IgD-negative memory B cell (primary cell): ENCODE results near the gene SARDH. TPM values are rescaled to one million over a fixed set of nuclear protein-coding genes. Genes with fewer than 3 reads are reported as not detected.

Source experiments
- H3K27ac Mint-ChIP-seq, 3 donors: one replicate each; pipeline ENCODE4 v1.8.0; 2020 to 2022; ENCODE audit warnings: mild to moderate bottlenecking in 3 of 3, mixed read lengths in 3 of 3, moderate library complexity in 1 of 3
- H3K27me3 Mint-ChIP-seq: one replicate; pipeline ENCODE4 v1.8.0; 2021; ENCODE audit warnings: mixed read lengths
- H3K36me3 Mint-ChIP-seq: one replicate; pipeline ENCODE4 v1.8.0; 2020; ENCODE audit warnings: mild to moderate bottlenecking, mixed read lengths
- H3K4me1 Mint-ChIP-seq, 3 donors: one replicate each; pipeline ENCODE4 v1.8.0; 2020 to 2022; ENCODE audit warnings: mixed read lengths in 3 of 3, mild to moderate bottlenecking in 1 of 3
- H3K4me3 Mint-ChIP-seq, 4 donors: one replicate each; pipeline ENCODE4 v1.8.0; 2020 to 2022; ENCODE audit warnings: mild to moderate bottlenecking in 4 of 4, mixed read lengths in 4 of 4, moderate library complexity in 3 of 4
- H3K9me3 Mint-ChIP-seq, 3 donors: one replicate each; pipeline ENCODE4 v1.8.0; 2020 to 2021; ENCODE audit warnings: mixed read lengths in 3 of 3, mild to moderate bottlenecking in 1 of 3
- polyA plus RNA-seq: library from polyadenylated mRNA; unstranded; fragments of 300-500 nt; fragmentation: Illumina TruSeq; gene quantifications from one replicate; pipeline ENCODE4 v1.2.3, GENCODE V29; 2021

The SARDH gene
- polyA plus RNA-seq, 1 donor from 2014 or later: 0.30 TPM

DNA sequence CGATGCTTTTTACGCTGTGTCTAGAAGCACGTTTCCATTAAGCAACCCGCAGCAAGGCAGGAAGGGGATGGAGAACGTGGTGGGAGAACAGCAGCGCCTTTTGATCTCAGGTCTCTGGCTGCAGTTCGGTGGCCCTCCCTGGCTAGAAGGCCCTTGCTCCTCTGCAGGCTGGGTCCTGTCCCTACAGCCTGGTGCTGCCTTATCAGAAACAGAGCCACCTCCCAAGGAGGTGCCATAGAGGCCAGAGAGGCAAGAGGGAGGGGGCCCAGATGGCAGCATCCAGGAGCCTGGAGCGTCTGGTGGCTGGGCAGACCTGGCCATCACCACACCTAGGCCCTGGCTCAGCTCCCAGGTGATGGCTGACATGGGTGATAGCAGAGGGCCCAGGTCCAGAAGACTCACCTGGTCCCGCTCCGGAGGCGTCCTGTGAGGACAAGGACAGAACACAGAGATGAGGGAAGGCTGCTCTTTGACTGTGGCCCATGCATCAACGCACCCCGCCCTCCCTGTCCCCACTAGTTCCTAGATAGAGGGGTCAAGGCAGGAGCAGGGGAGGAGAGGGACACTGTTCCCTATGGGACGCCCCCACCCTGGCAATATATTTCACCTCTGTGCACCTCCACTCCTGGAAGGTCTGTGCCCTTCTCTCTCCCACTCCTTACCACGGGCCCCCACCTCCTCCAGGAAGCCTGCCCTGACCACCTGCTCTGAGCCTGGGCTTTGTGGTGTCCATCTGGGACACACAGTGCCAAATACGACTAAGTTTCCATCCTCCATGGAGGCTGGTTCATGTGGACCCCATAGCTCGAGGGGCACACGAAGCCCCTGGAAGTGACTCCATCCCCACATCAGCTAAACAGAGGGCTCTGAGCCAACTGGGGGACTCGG is 41.6 kb upstream of the SARDH start:
- no peak overlapping the region for H3K27ac Mint-ChIP-seq
- H3K4me1 Mint-ChIP-seq: peaks cover 20 to 24% (median 22%) of the 10 kb centered on the region in 3 donors
- no peaks in the 10 kb centered on the region for H3K9me3 Mint-ChIP-seq
- no peak overlapping the region for H3K4me3 Mint-ChIP-seq
- H3K36me3 Mint-ChIP-seq: peaks cover 3% of the 10 kb centered on the region
- no peaks in the 10 kb centered on the region for H3K27me3 Mint-ChIP-seq

DNA sequence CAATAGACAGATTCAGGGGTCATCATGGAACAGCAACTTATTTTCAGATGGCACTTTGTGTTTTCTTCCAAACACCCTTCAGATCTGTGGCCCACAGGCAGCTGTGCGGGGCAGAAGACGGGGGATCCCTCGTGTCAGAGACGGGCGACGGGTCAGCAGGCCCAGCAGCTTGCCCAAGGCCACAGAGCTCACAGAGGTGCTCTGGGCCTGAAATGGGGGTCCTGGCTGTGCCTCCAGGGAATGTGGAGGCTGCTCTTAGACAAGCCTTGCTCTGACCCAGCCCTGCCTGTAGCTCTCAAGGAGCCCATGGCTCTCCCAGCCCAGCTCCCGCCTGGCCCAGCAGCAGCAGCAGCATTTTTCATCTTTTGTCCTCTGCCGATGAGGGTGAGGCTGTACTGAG is 40.9 kb upstream of the SARDH start:
- peaks cover 15 to 20% (median 17%) of the 10 kb centered on the region in 3 donors for H3K4me1 Mint-ChIP-seq
- H3K4me3 Mint-ChIP-seq: no peak overlapping the region
- no peak overlapping the region for H3K27ac Mint-ChIP-seq
- H3K27me3 Mint-ChIP-seq: no peaks in the 10 kb centered on the region
- H3K36me3 Mint-ChIP-seq: peaks cover 5% of the 10 kb centered on the region
- H3K9me3 Mint-ChIP-seq: no peaks in the 10 kb centered on the region

DNA sequence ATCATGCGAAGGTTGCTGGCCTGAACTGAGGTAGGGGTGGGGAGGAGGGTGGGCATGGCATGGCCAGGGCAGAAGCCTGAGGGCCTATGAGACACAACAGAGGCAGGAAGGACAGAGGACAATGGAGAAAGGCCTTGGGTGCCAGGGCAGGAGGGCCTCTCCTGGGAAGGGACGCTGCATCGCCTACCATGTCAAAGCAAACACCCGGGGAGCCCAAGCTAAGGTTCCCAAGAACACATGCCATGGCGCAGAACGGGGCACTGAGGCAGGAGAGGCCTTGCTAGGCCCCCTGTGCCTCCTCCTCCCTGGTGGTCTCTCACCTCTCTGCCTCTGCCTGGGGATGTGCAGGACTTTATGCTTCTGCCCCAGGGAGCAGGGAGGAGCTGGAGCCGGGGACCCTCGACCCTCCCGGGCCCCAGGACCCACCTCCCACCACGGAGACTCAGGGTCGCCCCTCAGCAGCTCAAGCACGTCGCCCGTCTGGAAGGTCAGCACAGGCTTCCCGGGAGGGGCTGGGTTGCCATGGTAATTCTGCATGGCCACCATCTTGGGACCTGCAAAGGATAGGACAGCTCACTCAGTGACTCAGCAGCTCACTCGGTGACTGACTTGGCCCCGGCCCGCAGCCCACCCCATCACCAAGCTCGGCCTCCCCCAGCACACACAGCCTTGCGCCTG is 40.3 kb upstream of the SARDH start:
- Mint-ChIP-seq H3K27ac (no peak overlapping the region), H3K9me3 (no peaks in the 10 kb centered on the region), H3K4me3 (no peak overlapping the region), H3K27me3 (no peaks in the 10 kb centered on the region), H3K4me1 (peaks cover 10 to 13% (median 12%) of the 10 kb centered on the region in 3 donors), H3K36me3 (peaks cover 5% of the 10 kb centered on the region)

DNA sequence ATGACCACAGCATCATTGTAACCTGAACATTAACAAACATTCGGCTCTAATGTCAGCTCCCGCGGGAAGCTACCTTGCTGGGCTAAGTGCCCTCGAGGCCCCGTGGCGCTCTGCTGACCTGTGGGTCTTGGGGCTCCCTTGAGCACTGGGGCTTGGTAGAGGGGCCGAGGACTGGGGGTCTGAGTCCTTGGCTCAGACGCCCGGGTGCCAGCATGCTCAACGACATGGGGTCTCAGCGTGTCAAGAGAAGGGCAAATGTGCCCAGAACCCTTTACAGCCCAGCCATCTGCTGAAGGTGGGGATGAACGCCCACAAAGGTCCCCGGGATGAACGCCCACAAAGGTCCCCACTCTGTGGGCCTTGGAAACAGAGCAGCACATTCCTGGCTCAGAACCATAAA is 39.7 kb upstream of the SARDH start:
- no peak overlapping the region for H3K4me3 Mint-ChIP-seq
- no peak overlapping the region for H3K27ac Mint-ChIP-seq
- H3K27me3 Mint-ChIP-seq: no peaks in the 10 kb centered on the region
- H3K36me3 Mint-ChIP-seq: peaks cover 5% of the 10 kb centered on the region
- H3K4me1 Mint-ChIP-seq: peaks cover 6 to 11% (median 8%) of the 10 kb centered on the region in 3 donors
- no peaks in the 10 kb centered on the region for H3K9me3 Mint-ChIP-seq

DNA sequence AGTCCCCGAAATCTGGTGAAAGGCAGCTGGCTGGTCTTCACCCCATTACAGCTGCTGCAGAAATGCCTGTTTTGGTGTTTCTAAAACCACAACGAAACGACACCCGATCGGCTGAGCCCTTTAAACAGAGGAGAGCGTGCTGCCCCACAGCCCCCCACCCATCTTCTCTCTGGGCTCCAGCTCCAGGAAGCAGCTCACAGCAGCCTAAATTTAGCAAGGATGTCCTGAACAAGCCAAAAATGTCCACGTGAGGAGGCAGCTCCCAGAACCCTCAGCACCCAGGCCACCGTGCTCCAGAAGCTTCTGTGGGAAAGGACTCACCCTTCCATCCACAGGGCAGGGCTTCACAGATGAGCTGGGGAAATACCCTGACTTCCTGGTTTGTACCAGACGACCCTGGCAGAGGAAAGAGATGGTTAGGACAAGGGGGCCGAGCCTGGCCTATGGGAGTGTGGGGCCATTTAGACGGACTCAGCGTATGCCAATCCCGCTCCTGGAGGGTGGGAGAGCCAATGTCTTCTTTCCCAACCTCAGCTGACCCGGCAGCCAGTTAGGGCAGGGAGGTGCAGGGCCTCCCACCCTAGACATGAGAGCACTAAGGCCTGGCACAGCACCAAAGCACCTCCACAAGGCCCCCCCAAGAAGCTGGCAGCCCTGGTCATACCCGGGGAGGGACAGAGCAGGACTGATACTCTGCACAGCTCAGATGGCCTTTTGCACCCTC is 39.1 kb upstream of the SARDH start:
- no peaks in the 10 kb centered on the region for H3K27me3 Mint-ChIP-seq
- no peaks in the 10 kb centered on the region for H3K9me3 Mint-ChIP-seq
- no peak overlapping the region for H3K4me3 Mint-ChIP-seq
- H3K27ac Mint-ChIP-seq: peak overlapping the region in 1 of 3 donors; percentile 25
- peaks cover 6% of the 10 kb centered on the region for H3K36me3 Mint-ChIP-seq
- peaks cover under 1 to 4% (median 2%) of the 10 kb centered on the region in 3 donors for H3K4me1 Mint-ChIP-seq

DNA sequence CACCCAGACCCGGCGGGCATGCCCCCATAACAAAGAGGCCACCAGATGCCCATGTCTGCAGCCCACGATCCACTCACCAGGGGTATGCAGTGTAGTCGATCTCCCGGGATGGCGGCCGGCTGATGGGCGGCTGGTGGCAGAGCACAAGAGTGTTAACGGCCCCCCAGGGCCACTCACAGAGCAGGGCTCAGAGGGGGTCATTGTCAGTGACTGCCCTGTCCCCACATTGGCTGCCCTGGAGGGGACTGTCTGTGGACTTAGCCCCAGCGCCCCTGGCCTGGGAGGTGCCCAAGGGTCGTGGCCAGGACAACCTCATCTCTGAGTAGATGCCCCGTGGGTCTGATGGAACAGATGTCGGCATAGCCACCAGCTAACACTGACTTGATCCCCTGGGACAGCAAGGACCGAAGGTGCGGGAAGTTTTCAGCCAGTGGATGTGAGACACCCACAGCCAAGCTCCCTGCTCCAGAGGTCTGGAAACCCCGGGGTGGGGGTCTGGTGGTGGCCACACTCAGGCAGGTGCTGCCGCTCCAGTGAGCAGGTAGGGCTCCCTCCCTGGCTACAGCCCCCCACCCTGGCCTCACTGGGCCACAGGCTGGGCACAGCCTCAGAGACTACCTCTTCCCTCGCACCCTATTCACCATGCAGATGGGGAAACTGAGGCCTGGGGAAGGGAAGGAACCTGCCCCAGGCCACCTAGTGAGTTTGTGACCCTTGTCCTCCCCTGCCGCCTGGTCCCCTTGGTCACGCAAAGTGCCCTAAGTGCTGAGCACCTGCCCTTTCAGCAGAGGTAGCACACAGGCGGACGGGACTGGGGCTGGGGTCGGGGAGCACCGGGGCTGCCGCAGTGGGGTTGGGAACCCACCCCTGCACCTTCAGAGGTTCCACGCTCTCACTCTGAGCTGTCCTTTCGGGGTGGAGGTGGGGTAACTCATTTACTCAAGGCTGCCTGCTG is 38.1 kb upstream of the SARDH start:
- H3K4me1 Mint-ChIP-seq: no peaks in the 10 kb centered on the region
- H3K36me3 Mint-ChIP-seq: peaks cover 3% of the 10 kb centered on the region
- no peaks in the 10 kb centered on the region for H3K27me3 Mint-ChIP-seq
- H3K9me3 Mint-ChIP-seq: no peaks in the 10 kb centered on the region
- H3K27ac Mint-ChIP-seq: peak overlapping the region in 1 of 3 donors; percentile 25
- no peak overlapping the region for H3K4me3 Mint-ChIP-seq

DNA sequence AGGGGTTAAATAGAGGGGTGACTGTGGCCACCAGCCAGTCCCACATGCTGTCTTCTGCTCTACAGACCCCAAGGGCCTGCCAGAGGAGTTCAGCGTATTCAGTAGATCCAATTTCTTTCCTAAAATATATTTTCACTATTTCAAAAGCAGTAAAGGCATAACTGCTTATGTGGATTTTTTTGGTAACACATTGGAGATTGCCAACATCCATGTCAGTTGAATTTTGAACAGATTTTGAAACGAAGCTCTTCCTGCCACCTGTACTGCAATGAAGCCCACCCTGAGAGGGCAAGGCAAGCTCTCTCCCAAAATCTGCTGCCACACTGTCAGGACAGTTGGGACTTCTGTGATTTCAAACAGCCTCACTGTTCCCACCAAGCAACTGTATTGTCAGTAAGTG is 37.1 kb upstream of the SARDH start:
- no peaks in the 10 kb centered on the region for H3K9me3 Mint-ChIP-seq
- peak overlapping the region in 1 of 3 donors; percentile 83 for H3K27ac Mint-ChIP-seq
- peak overlapping the region in 1 of 4 donors; percentile 53 for H3K4me3 Mint-ChIP-seq
- H3K4me1 Mint-ChIP-seq: no peaks in the 10 kb centered on the region
- peaks cover 7% of the 10 kb centered on the region for H3K36me3 Mint-ChIP-seq
- no peaks in the 10 kb centered on the region for H3K27me3 Mint-ChIP-seq

DNA sequence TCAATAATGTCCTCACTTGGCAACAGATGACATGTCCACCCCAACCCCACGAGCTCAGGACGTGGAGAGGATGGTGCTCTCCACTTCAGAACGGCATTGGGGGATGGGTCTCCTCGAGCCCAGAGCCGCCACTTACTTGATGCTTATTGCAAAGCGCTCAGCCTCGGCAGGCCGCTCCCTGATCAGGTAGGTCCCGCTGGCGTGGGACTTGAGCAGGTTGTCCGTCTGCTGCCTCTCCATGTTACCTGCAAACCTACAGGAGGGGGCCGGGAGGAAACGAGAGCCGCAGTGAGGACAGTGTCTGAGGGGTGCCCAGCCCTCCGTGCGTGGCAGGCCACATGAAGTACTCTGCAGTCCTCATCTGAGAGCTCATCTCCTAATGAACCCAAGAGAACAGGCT is 36.6 kb upstream of the SARDH start:
- H3K27me3 Mint-ChIP-seq: no peaks in the 10 kb centered on the region
- H3K4me1 Mint-ChIP-seq: no peaks in the 10 kb centered on the region
- peak overlapping the region in 1 of 3 donors; percentile 79 for H3K27ac Mint-ChIP-seq
- no peaks in the 10 kb centered on the region for H3K9me3 Mint-ChIP-seq
- no peak overlapping the region for H3K4me3 Mint-ChIP-seq
- H3K36me3 Mint-ChIP-seq: peaks cover 7% of the 10 kb centered on the region

DNA sequence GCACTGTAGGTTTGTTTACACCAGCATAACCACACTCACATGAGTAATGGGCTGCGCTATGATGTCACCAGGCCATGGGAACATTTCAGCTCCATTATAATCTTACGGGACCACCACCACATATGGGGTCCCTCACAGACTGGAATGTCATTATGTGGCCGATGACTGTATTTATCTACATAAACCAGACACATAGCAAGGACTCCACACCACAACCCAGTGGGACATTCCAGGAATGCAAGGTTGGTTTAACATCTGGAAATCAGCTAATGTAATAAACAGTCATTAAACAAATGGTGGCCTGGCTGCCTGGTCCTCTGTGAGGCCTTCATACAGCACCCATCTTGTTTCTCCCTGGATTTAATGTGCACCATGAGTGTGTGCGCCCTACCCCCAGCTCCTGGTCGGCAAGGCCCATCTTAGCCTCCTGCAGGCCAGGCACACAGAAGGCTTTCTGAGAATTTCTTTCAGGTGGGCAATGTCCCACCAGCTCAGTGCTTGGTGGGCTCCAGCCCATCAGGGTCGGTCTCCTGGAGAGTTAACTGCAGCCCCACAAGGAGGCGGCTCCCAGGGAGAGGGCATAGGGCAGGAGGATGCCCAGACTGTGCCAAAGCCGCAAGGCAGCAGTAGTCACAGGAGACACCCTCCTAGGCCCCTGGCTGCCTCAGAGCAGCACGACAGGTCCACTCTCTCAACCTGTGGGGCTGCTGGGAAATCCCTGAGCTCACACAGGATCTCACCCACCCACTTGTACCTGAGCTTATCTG is 35.9 kb upstream of the SARDH start:
- Mint-ChIP-seq H3K27ac (peak overlapping the region in 1 of 3 donors; percentile 79), H3K27me3 (no peaks in the 10 kb centered on the region), H3K9me3 (no peaks in the 10 kb centered on the region), H3K4me1 (no peaks in the 10 kb centered on the region), H3K36me3 (peaks cover 7% of the 10 kb centered on the region), H3K4me3 (no peak overlapping the region)

DNA sequence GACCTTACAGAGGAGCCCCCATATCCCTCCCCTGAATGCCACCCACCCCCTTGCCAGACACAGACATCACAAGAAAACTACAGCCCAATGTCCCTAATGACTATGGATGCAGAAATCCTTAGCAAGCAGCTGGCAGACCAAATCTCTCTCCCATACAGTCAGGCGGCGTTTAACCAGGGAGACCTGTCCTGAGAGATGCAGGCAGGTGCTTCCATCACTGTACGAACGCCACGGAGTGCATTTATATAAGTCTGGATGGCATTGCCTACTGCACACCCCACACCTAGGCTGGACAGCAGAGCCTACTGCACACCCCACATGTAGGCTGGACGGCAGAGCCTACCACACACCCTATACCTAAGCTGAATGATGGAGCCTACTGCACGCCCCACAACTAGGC is 34.4 kb upstream of the SARDH start:
- H3K4me3 Mint-ChIP-seq: no peak overlapping the region
- no peaks in the 10 kb centered on the region for H3K4me1 Mint-ChIP-seq
- H3K36me3 Mint-ChIP-seq: peaks cover 15% of the 10 kb centered on the region
- no peaks in the 10 kb centered on the region for H3K9me3 Mint-ChIP-seq
- H3K27me3 Mint-ChIP-seq: no peaks in the 10 kb centered on the region
- peak overlapping the region in 1 of 3 donors; percentile 35 for H3K27ac Mint-ChIP-seq

DNA sequence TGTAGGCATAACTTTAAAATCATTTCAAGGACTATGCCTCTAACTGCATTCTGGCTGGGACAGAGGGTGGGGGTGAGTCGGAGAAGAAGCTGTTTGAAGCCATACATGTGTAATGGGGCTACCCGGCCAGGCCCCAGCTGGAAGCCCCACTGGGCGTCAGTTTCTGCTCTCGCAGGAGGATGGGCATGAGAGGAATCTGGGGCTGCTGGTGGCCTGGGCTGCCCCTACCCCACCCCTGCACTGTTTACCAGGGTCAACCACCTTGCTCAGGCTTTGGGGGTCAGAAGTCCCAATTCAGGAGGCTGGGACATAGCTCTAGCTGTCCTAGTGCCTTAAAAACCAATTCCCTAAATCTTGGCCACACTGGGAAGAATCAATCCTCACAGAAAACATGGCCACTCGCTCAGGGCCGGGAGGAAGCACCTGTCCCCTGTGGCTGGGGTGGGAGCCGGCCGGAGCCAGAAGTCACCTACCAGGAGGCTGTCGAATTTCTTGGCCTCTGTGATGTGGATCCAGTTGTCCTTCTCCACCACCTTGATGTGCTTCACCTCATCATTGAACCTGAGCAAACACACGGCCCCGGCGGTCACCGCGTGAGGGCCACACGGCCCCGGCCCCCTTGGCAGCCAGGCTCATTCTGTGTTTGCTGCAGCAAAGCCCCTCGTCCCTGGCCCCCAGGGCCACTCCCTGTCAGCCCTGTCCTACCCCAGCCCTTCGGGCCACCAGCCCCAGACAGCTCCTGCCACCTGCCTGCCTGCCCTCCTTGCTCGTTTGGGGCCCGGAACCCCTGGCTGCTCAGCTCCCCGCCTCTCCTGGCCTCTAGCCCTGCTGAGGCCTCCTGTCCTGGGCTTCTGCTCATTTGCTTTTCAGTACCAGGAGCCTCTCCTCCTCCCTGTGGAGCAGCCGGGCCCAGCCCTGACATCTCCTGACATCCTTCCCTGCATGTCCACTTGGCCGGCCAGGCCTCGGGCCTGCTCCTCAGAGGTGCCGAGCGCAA is 33.6 kb upstream of the SARDH start:
- Mint-ChIP-seq H3K9me3 (peaks cover 0 to under 1% (median 0%) of the 10 kb centered on the region in 3 donors), H3K27ac (peak overlapping the region in 1 of 3 donors; percentile 35), H3K4me1 (no peaks in the 10 kb centered on the region), H3K27me3 (no peaks in the 10 kb centered on the region), H3K4me3 (no peak overlapping the region), H3K36me3 (peaks cover 19% of the 10 kb centered on the region)

DNA sequence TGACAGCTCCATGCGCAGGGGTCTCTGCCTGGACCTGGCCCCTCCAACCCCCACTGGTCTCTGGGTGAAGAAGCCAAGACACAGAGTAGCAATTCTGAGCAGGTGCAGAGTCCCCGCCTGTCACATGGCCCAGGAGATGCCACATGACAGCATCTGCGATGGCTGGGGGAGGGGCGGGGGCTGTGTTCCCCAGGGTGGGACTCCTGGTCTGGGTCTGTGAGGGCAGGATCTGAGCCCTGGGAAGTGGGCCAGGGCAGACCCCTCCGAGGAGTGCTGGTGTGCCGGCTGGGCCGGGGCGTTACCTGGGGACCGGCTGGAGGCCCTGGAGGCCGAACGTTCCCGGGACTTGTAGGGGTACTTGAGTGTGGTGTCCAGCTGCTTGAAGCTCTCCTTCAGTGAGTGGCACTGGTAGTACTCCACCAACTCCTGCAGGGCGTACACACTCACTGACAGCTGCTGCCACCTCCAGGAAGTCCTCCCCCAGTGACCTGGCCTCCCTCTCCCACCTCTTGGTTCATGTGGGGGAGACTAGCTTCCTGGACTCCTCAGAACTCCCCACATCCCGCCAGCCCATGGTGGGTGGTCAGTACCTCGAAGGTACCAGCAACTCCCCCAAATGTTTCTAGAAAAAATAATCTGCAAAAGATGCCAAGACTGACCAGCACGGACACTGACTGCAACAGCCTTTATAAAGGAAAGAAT is 32.1 kb upstream of the SARDH start:
- Mint-ChIP-seq H3K4me1 (no peaks in the 10 kb centered on the region), H3K36me3 (peaks cover 23% of the 10 kb centered on the region), H3K27ac (peak overlapping the region in 1 of 3 donors; percentile 53), H3K9me3 (peaks cover 0 to 2% (median 0%) of the 10 kb centered on the region in 3 donors), H3K4me3 (no peak overlapping the region), H3K27me3 (no peaks in the 10 kb centered on the region)
